ENCODE data around the gene PPOX. TPM values are rescaled to one million over a fixed set of nuclear protein-coding genes. Genes with fewer than 3 reads are reported as not detected.

PPOX gene
- total and polyA plus RNA-seq, 2 experiments from 2014 or later: 26.5 to 39.6 TPM

DNA sequence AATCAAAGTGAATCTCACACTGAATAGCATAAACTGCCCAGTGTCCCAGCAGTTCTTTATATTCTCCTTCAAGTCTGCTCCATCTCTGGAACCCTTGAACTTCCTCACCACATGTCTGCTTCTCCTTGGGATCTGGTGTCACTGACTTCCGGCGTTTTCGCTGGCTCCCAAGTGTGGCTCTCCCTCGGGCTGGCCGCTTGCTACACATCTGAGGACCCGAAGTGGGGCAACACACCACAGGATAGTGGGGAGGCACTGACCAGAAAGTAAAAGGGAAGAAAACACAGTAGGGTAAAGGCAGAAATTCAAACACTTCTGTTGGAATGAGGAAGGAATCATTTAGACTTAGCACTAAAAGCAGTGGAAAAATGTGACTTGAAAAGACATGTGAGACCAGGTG lies 43.3 kb upstream of the PPOX start:
- Histone ChIP-seq H4K20me1 (replicated peaks; ENCODE audit: insufficient read depth) (peaks cover 4% of the 10 kb centered on the region; the same call in 1 of the 2 replicates), H3K79me2 (replicated peaks; ENCODE audit: insufficient read depth) (peaks cover 33% of the 10 kb centered on the region), H3K27ac (ENCODE audit: low read depth) (no peak overlapping the region), H2AFZ (no peak overlapping the region), H3K36me3 (ENCODE audit: insufficient read depth) (peaks cover 36% of the 10 kb centered on the region), H3F3A (replicated peaks; ENCODE audit: low read depth) (peaks cover 37% of the 10 kb centered on the region), H3K9me2 (ENCODE audit: insufficient read depth) (no peaks in the 10 kb centered on the region), H3K4me2 (no peak overlapping the region), H3K4me1 (ENCODE audit: insufficient read depth) (peaks cover 11% of the 10 kb centered on the region), H3K27me3 (ENCODE audit: insufficient read depth) (no peaks in the 10 kb centered on the region), H3K4me3 (no peak overlapping the region)
- ATAC-seq: no peak
- Mint-ChIP-seq H3K4me1 (peaks cover 16% of the 10 kb centered on the region), H3K36me3 (ENCODE audit: low read depth) (peaks cover 78% of the 10 kb centered on the region), H3K9me3 (no peaks in the 10 kb centered on the region), H3K27me3 (ENCODE audit: insufficient read depth, low read depth, poor library complexity) (peaks cover 19% of the 10 kb centered on the region), H3K4me3 (no peak overlapping the region), H3K27ac (no peak overlapping the region)
- no peak for DNase-seq (ENCODE audit: low spot score)
- TF ChIP-seq ZNF331 (CRISPR knock-in tag; IDR thresholded peaks at IDR 0.05; ENCODE audit: low read depth) (no peak), STAT1 (IDR thresholded peaks at IDR 0.05; ENCODE audit: unreplicated experiment) (no peak), EZH2phosphoT487 (IDR thresholded peaks at IDR 0.05; ENCODE audit: unreplicated experiment) (no peak), CREB1 (CRISPR knock-in tag; IDR thresholded peaks at IDR 0.05; ENCODE audit: low read depth) (no peak), JUNB (IDR thresholded peaks at IDR 0.05; ENCODE audit: unreplicated experiment) (no peak), EZH2 (IDR thresholded peaks at IDR 0.05; ENCODE audit: low read depth, unreplicated experiment) (no peak), ZNF114 (CRISPR knock-in tag; IDR thresholded peaks at IDR 0.05) (no peak), NANOG (IDR thresholded peaks at IDR 0.05; ENCODE audit: borderline replicate concordance) (no peak), POLR2AphosphoS5 (IDR thresholded peaks at IDR 0.05; ENCODE audit: low read depth) (no peak)
- TF ChIP-seq, protein P1, sequence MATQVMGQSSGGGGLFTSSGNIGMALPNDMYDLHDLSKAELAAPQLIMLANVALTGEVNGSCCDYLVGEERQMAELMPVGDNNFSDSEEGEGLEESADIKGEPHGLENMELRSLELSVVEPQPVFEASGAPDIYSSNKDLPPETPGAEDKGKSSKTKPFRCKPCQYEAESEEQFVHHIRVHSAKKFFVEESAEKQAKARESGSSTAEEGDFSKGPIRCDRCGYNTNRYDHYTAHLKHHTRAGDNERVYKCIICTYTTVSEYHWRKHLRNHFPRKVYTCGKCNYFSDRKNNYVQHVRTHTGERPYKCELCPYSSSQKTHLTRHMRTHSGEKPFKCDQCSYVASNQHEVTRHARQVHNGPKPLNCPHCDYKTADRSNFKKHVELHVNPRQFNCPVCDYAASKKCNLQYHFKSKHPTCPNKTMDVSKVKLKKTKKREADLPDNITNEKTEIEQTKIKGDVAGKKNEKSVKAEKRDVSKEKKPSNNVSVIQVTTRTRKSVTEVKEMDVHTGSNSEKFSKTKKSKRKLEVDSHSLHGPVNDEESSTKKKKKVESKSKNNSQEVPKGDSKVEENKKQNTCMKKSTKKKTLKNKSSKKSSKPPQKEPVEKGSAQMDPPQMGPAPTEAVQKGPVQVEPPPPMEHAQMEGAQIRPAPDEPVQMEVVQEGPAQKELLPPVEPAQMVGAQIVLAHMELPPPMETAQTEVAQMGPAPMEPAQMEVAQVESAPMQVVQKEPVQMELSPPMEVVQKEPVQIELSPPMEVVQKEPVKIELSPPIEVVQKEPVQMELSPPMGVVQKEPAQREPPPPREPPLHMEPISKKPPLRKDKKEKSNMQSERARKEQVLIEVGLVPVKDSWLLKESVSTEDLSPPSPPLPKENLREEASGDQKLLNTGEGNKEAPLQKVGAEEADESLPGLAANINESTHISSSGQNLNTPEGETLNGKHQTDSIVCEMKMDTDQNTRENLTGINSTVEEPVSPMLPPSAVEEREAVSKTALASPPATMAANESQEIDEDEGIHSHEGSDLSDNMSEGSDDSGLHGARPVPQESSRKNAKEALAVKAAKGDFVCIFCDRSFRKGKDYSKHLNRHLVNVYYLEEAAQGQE (IDR thresholded peaks at IDR 0.05; ENCODE audit: unreplicated experiment): no peak
- TF ChIP-seq, protein P2, sequence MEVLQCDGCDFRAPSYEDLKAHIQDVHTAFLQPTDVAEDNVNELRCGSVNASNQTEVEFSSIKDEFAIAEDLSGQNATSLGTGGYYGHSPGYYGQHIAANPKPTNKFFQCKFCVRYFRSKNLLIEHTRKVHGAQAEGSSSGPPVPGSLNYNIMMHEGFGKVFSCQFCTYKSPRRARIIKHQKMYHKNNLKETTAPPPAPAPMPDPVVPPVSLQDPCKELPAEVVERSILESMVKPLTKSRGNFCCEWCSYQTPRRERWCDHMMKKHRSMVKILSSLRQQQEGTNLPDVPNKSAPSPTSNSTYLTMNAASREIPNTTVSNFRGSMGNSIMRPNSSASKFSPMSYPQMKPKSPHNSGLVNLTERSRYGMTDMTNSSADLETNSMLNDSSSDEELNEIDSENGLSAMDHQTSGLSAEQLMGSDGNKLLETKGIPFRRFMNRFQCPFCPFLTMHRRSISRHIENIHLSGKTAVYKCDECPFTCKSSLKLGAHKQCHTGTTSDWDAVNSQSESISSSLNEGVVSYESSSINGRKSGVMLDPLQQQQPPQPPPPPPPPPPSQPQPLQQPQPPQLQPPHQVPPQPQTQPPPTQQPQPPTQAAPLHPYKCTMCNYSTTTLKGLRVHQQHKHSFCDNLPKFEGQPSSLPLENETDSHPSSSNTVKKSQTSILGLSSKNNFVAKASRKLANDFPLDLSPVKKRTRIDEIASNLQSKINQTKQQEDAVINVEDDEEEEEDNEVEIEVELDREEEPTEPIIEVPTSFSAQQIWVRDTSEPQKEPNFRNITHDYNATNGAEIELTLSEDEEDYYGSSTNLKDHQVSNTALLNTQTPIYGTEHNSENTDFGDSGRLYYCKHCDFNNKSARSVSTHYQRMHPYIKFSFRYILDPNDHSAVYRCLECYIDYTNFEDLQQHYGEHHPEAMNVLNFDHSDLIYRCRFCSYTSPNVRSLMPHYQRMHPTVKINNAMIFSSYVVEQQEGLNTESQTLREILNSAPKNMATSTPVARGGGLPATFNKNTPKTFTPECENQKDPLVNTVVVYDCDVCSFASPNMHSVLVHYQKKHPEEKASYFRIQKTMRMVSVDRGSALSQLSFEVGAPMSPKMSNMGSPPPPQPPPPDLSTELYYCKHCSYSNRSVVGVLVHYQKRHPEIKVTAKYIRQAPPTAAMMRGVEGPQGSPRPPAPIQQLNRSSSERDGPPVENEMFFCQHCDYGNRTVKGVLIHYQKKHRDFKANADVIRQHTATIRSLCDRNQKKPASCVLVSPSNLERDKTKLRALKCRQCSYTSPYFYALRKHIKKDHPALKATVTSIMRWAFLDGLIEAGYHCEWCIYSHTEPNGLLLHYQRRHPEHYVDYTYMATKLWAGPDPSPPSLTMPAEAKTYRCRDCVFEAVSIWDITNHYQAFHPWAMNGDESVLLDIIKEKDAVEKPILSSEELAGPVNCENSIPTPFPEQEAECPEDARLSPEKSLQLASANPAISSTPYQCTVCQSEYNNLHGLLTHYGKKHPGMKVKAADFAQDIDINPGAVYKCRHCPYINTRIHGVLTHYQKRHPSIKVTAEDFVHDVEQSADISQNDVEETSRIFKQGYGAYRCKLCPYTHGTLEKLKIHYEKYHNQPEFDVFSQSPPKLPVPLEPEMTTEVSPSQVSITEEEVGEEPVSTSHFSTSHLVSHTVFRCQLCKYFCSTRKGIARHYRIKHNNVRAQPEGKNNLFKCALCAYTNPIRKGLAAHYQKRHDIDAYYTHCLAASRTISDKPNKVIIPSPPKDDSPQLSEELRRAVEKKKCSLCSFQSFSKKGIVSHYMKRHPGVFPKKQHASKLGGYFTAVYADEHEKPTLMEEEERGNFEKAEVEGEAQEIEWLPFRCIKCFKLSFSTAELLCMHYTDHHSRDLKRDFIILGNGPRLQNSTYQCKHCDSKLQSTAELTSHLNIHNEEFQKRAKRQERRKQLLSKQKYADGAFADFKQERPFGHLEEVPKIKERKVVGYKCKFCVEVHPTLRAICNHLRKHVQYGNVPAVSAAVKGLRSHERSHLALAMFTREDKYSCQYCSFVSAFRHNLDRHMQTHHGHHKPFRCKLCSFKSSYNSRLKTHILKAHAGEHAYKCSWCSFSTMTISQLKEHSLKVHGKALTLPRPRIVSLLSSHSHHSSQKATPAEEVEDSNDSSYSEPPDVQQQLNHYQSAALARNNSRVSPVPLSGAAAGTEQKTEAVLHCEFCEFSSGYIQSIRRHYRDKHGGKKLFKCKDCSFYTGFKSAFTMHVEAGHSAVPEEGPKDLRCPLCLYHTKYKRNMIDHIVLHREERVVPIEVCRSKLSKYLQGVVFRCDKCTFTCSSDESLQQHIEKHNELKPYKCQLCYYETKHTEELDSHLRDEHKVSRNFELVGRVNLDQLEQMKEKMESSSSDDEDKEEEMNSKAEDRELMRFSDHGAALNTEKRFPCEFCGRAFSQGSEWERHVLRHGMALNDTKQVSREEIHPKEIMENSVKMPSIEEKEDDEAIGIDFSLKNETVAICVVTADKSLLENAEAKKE (CRISPR knock-in tag; IDR thresholded peaks at IDR 0.05): no peak
- TF ChIP-seq, protein P3, sequence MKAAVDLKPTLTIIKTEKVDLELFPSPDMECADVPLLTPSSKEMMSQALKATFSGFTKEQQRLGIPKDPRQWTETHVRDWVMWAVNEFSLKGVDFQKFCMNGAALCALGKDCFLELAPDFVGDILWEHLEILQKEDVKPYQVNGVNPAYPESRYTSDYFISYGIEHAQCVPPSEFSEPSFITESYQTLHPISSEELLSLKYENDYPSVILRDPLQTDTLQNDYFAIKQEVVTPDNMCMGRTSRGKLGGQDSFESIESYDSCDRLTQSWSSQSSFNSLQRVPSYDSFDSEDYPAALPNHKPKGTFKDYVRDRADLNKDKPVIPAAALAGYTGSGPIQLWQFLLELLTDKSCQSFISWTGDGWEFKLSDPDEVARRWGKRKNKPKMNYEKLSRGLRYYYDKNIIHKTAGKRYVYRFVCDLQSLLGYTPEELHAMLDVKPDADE (IDR thresholded peaks at IDR 0.05): no peak
- TF ChIP-seq, protein P4, sequence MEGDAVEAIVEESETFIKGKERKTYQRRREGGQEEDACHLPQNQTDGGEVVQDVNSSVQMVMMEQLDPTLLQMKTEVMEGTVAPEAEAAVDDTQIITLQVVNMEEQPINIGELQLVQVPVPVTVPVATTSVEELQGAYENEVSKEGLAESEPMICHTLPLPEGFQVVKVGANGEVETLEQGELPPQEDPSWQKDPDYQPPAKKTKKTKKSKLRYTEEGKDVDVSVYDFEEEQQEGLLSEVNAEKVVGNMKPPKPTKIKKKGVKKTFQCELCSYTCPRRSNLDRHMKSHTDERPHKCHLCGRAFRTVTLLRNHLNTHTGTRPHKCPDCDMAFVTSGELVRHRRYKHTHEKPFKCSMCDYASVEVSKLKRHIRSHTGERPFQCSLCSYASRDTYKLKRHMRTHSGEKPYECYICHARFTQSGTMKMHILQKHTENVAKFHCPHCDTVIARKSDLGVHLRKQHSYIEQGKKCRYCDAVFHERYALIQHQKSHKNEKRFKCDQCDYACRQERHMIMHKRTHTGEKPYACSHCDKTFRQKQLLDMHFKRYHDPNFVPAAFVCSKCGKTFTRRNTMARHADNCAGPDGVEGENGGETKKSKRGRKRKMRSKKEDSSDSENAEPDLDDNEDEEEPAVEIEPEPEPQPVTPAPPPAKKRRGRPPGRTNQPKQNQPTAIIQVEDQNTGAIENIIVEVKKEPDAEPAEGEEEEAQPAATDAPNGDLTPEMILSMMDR (conservative IDR thresholded peaks at IDR 0.05; ENCODE audit: low read depth in 2 of 2): no peak
